HG03575 (cell line): ENCODE data around the gene C1QTNF8.

Experiments used
- ATAC-seq: cut with Tn5 transposase; IDR thresholded peaks from one replicate; pipeline ENCODE4 v1.9.1; 2021; ENCODE audit not compliant: unreplicated experiment, insufficient number of reproducible peaks, low FRiP score; ENCODE audit errors: extremely low read depth

The C1QTNF8 gene

GRCh38 chr16:1113889-1114526 is 18.0 kb upstream of the C1QTNF8 start:
- ATAC-seq = no peak

- ATAC-seq = no peak
Observed at GRCh38 chr16:1113489-1113888, 17.4 kb upstream of the C1QTNF8 start.

- no peak for ATAC-seq
Observed at GRCh38 chr16:1112506-1113184, 16.6 kb upstream of the C1QTNF8 start.

- ATAC-seq = no peak
Observed at GRCh38 chr16:1109648-1110047, 13.6 kb upstream of the C1QTNF8 start.

- ATAC-seq = no peak
Observed at GRCh38 chr16:1108299-1109252, 12.5 kb upstream of the C1QTNF8 start.

- ATAC-seq = no peak
Observed at GRCh38 chr16:1107731-1108130, 11.7 kb upstream of the C1QTNF8 start.

- no peak for ATAC-seq
Observed at GRCh38 chr16:1107141-1107540, 11.1 kb upstream of the C1QTNF8 start.

DNA sequence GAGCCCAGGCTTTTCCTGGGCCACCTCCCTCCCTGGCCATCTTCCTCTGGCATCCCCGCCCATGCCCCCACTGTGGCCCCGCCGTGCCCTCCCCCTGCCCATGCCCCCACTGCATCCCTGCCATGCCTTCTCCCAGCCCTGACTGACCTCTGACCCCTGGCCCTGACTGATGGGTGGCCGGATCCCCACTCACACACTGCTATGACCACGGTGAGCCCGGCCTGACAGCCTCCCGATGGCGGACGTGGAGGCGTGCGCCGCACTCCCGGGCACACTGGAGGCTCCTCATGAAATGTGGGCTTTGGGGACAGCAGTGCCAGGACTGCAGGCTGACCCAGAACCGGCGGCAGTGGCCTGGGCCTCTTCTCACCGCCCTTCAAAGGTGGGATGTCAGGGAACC is 10.6 kb upstream of the C1QTNF8 start:
- no peak for ATAC-seq

GRCh38 chr16:1105888-1106620 is 10.0 kb upstream of the C1QTNF8 start:
- ATAC-seq = no peak

DNA sequence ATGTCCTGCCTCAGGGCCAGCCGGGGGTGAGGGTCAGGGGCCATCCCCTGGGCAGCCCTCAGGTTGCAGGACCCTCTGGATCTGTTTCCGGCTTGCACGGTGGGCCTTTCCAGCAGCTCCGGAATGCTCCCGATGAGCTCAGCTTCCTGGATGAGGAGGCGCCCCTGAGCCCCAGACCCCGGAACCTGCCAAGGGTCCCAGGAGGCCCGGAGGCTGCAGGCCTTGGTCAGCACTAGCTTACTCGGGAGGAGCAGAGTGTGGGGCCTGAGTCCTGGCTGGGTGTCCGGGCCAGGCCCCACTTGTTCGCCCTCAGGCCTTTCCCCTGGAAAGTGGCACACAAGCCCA is 7.6 kb upstream of the C1QTNF8 start:
- no peak for ATAC-seq

DNA sequence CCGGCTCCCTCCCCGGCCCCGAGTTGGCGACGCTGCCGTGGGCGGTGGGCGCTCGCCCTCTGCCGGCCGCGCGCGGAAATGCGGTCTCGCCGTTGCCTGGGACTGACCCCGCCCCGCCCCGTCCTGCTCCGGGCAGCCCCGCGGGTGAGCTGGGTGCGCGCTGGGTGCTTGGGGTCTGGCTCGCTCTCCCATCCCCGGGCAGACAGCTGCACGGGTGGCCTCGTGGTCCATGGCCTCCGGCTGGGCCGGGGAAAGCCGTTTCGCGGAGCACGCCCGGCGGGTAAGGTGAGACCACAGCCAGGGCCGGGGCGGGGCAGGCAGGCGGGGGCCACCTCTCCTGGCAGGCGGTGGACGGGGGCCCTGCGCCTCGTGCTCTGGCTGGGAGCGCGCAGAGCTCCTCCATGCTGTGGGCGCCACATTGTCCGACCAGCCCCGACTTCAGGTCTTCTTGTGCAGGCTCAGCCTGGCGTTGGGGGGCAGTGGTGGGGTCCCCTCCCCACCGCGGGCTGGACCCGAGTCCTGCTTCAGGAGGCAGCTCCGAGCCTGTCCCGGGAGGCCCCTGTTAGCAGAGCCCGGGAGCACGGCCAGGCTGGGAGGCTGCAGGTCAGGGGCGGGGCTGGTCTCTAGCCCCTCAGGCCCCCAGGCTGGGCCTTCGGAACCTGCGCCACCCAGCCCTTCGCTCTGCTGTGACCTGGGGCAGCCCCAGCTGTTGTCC is 7.0 kb upstream of the C1QTNF8 start:
- no peak for ATAC-seq

DNA sequence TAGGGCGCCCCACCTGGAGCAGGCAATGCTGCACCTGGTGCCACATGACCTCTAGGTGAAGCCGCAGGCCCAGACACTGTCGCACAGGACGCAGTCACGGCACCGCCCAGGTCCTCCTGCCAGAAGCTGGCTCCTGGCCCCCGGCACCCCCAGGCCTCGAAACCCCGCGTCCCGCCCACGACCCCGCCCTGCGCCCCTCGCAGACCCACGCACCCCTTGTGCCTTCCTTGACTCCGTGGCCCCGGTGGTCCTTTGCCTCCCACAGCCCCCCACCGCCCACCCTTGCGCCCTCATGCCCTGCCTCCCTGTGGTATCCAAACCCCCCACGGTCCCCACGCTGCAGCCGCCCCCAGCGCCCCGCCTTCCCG is 6.3 kb upstream of the C1QTNF8 start:
- no peak for ATAC-seq

DNA sequence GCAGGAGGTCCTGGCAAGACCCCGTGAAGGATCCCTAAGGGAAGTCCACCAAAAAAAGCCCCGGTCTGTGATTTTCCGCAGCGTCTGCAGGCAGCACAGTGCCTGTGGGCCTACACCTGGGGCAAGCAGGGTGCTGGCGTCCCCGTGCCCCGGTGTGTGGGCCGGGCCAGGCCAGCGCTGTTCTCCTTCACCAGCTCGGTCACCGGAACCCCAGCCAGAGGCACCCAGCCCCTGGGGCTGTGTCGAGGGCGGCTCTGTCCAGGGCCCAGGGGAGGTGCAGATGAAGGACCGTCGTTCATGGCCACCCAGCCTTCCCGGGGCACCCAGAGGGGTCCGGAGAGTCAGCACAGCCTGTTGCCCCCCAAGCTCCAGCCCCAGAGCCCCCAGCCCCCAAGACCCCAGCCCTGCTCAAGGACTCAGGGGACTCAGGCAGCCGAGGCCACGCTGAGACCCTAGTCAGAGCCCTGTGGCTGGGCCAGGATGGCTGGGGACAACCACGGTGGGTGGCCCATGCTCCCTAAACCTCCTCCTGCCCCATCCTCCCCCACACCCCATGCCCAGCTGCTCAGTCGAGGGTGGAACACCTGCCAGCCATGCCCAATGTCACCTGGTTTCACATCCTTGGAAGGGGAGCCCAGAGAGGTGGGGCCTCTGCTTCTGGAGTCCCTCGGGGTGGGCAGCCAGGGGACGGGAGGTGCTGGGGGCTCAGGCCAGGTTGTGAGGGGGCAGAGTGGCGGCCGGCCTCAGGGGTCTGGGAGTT is 5.7 kb upstream of the C1QTNF8 start:
- ATAC-seq = no peak

DNA sequence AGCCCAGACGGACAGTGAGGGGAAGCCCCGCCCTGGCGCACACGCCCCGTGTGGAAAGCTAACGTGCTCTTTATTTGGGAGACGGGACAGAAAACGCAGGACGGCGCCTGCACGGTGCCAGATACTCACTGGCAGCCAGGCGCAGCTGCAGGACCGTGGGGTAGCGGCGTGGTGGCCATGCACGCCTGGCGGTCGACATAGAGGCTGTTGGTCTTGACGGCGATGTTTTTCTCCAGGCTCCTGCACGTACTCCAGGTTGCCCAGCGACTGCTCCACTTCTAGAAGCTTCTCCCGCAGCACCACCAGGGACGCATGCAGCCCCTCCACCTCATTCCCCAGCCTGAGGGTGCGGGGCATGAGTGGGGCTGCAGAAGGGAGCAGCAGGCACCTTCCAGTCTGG is 5.1 kb upstream of the C1QTNF8 start:
- ATAC-seq = no peak

DNA sequence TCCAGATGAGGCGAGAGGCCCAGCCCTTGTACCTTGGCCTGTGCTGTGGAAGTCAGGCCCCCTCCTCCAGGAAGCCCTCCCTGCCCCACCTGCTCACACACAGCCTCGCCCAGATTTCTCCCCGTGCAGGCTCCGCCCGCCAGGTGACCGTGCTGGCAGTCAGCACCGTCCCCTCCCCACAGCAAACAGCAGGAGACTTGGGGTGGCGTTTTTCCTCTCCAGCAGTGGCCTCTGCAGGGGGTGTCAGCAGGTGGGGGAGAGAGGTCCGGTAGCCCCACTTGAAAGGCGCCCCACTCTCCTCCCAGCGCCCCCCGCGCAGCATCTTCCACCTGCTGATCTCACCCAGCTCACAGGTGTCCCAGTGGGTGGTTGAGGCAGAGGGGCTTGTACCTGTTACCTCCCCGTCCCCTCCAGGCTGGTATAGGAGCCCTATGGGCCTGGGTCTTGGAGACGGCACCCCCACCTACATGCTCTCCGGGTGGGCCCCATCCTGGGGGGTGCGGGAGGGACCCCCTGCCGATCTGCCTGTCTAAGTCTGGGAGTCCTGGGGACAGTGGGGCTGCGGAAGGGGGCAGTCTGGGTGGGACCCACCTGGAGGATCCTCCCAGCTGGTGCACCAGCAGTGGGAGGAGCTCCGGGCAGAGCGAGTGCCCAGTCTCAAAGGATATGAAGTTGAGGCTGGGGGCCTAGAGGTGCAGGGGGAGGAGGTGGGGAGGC is 4.2 kb upstream of the C1QTNF8 start:
- no peak for ATAC-seq

GRCh38 chr16:1099189-1100083 is 3.4 kb upstream of the C1QTNF8 start:
- ATAC-seq = no peak
